AG09309 (cell line): ENCODE results near the gene SPG7.
A peak's percentile ranks its signal among the peaks of the same experiment; 100 is the strongest.

Source experiments
- DNase-seq: peaks from one replicate; pipeline ENCODE4 v3.0.0-alpha.2; 2010; ENCODE audit warnings: low read depth
- H3K4me3 ChIP-seq: 2 replicates; pipeline ENCODE4 v1.5.1; 2011; ENCODE audit warnings: mild to moderate bottlenecking, low read depth, low read length, moderate library complexity; ENCODE audit not compliant: control insufficient read depth
- CTCF ChIP-seq: IDR thresholded peaks from 2 replicates; pipeline ENCODE4 v1.5.1; 2011; ENCODE audit warnings: mild to moderate bottlenecking, low read depth, low read length, inconsistent platforms; ENCODE audit not compliant: insufficient read depth, control insufficient read depth; ENCODE audit errors: missing control alignments

SPG7 gene

GRCh38 chr16:89525146-89525913, 17.1 kb downstream of the SPG7 start:
- TF ChIP-seq CTCF = no peak
- H3K4me3 ChIP-seq = no peak overlapping the region
- DNase-seq = no peak

- TF ChIP-seq CTCF = no peak
- no peak overlapping the region for H3K4me3 ChIP-seq
- no peak for DNase-seq
These were observed 20.9 kb downstream of the SPG7 start for GRCh38 chr16:89529097-89529496.

GRCh38 chr16:89530401-89531381, 22.5 kb downstream of the SPG7 start:
- no peak for DNase-seq
- no peak overlapping the region for H3K4me3 ChIP-seq
- no peak for TF ChIP-seq CTCF

- H3K4me3 ChIP-seq = no peak overlapping the region
- no peak for DNase-seq
- no peak for TF ChIP-seq CTCF
These were observed 23.8 kb downstream of the SPG7 start for GRCh38 chr16:89531821-89532526.

GRCh38 chr16:89534252-89534756, 26.1 kb downstream of the SPG7 start:
- H3K4me3 ChIP-seq = no peak overlapping the region
- DNase-seq = peak; percentile 17
- TF ChIP-seq CTCF = no peak

- H3K4me3 ChIP-seq = no peak overlapping the region
- no peak for TF ChIP-seq CTCF
- no peak for DNase-seq
These were observed 28.2 kb downstream of the SPG7 start for GRCh38 chr16:89536371-89536770.
